Activated CD4-positive, alpha-beta T cell treated with anti-CD3 and anti-CD28 coated beads, Interleukin-2, Interleukin-6, amounts not matched to agents 100 ng/mL and 50 ng/mL, durations not matched to agents 16 hours and 8 hours (primary cell): Measurements from ENCODE around the gene KCNH6.

Source experiments
- DNase-seq: peaks from one replicate; pipeline ENCODE4 v3.0.0-alpha.2; 2020

The KCNH6 gene

GRCh38 chr17:63534078-63534570 lies 11.0 kb downstream of the KCNH6 start:
- no peak for DNase-seq

- no peak for DNase-seq
Measured at GRCh38 chr17:63534816-63535455, 11.8 kb downstream of the KCNH6 start.

DNA sequence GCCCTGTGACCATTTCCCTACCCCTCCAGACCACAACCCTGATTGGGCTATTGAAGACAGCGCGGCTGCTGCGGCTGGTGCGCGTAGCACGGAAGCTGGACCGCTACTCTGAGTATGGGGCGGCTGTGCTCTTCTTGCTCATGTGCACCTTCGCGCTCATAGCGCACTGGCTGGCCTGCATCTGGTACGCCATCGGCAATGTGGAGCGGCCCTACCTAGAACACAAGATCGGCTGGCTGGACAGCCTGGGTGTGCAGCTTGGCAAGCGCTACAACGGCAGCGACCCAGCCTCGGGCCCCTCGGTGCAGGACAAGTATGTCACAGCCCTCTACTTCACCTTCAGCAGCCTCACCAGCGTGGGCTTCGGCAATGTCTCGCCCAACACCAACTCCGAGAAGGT lies 12.5 kb downstream of the KCNH6 start:
- DNase-seq = no peak

GRCh38 chr17:63537001-63537400 lies 13.8 kb downstream of the KCNH6 start:
- DNase-seq = no peak

- DNase-seq = no peak
Measured at GRCh38 chr17:63537991-63538692, 15.0 kb downstream of the KCNH6 start.

DNA sequence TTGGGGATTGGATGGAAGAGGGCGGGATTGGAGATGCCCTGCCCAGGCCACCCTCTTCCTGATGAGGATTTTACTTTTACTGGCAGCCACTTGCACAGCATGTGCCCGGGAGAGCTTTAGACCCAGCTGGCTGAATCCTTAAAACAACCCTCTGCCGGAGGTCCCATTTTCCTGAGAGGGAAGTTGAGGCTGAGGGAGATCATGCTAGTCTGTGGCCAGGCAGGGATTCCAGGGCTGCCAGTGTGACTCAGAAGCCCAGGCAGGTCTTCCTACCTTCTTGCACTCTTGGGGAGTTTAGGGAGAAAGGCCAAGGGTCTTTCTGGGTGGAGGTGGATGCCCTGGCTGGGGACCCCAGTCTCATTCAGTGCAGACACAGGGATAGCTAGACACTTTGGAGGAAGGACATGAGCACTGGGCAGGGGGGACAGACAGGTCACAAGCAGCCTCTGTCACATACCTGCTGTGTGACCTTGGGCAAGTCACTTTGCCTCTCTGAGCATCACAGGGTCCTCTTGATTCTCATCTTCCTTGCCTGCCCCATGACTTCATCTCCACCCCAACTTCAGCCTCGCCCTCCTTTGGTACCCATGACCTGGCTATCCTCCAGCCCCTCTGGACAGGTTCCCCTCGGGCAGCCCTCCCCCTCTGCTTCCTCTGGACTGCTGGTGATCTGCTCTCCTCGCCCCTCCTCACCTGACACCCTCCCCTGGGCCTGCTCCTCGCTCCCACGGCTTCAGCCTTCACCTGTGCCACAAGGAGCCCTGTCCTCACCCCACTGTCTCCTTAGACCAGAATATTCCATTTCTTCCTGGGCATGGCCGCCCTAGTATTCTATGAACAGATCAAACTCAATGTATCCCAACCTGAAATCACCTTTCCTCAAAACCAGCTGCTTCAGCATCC lies 15.8 kb downstream of the KCNH6 start:
- no peak for DNase-seq

DNA sequence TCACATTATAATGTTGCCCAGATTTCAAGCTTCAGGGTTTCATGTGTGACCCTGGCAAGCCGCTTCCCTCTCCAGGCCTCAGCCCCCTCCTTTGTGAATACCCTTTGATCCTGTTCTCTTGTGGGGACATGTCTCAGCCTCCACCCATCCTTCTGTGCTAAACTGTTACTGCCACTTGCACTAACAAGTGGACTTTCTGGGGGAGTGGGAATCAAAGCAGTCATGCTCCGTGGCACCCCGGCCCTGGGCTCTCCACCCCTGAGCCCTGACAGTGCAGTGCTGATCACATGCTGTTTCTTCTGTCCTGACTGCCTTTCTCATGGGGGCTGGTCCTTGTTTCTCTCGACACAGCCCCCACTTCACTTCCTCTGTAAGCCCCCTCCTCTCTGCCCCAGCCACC lies 17.4 kb downstream of the KCNH6 start:
- DNase-seq = no peak

DNA sequence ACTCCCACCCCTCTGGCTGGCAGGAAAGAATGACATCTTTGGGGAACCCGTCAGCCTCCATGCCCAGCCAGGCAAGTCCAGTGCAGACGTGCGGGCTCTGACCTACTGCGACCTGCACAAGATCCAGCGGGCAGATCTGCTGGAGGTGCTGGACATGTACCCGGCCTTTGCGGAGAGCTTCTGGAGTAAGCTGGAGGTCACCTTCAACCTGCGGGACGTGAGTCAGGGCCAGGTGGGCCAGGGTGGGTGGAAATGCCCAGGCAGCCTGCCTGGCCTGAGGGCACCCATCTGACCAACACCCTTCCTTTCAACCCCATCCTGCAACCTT lies 19.0 kb downstream of the KCNH6 start:
- DNase-seq = no peak

GRCh38 chr17:63542942-63543821 lies 20.0 kb downstream of the KCNH6 start:
- DNase-seq = no peak

DNA sequence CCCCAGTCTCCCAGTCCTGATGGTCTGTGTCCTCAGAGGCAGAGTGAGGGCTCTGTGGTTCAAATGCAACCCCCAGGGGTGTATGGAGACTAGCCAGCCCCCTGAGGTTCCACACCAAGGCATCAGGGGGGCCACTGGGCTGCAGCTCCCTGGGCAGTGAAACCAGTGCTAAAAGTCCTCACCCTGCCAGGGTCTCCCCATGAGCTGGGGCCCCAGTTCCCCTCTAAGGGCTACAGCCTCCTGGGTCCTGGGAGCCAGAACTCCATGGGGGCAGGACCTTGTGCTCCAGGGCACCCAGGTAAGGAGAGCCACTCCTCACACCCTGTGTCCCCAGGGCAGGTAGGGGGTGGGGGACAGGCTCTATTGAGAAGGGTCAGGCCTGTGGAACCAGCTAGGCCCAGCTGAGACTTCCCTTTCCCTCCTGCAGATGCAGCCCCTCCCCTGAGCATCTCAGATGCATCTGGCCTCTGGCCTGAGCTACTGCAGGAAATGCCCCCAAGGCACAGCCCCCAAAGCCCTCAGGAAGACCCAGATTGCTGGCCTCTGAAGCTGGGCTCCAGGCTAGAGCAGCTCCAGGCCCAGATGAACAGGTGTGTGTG lies 20.8 kb downstream of the KCNH6 start:
- DNase-seq = no peak

GRCh38 chr17:63544467-63545301 lies 21.5 kb downstream of the KCNH6 start:
- no peak for DNase-seq

DNA sequence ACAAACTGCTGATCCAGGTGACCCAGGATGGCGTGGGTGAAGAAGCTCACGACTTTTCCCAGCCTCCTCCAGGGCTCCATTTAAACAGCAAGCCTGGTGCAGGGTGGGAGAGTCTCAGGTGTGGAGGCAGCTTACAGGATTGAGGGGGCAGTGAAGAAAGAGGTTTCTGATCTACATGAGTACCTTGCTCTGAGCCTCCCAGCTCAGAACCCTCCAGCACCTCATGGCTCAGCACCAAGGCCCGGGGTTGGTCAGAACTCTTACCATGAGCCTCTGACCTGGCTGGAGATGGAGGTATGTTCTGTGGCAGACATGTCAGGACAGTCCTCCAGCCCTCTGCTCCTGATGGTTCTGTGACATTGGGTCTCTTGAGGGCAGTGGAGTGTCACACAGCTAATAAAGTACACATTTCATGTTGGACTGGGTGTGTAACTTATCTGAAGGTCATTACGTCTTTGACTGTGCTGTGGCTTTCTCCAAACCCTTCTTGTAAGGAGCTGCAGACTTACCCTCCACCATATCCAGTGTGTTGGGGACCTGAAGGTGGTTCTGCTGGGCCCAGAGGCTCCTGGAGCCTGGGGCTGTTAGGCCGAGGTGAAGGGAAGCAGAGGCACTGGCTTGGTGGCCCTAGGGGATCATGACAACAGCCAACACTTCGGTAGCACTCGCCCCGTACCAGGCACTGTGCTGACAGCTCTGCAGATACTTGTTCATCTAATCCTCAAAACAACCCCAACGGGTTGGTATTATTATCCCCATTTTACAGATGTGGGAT lies 23.3 kb downstream of the KCNH6 start:
- no peak for DNase-seq

DNA sequence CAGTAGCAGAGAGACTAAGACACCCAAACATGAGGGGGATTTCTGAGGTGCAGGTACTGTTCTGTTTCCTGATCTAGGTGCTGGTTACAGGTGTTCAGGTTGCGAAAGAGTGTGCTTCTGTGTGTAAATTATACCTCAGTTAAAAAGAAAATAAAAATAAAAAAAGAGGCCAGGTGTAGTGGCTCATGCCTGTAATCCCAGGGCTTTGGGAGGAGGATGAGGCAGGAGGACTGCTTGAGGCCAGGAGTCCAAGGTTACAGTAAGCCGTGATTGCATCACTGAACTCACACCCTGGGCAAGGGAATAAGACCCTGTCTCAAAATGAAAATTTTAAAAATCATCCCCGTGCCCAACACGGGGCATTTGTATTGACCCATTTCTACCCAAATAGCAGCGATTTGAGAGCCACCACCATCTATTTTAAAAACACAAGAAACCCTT lies 23.9 kb downstream of the KCNH6 start:
- DNase-seq = no peak

DNA sequence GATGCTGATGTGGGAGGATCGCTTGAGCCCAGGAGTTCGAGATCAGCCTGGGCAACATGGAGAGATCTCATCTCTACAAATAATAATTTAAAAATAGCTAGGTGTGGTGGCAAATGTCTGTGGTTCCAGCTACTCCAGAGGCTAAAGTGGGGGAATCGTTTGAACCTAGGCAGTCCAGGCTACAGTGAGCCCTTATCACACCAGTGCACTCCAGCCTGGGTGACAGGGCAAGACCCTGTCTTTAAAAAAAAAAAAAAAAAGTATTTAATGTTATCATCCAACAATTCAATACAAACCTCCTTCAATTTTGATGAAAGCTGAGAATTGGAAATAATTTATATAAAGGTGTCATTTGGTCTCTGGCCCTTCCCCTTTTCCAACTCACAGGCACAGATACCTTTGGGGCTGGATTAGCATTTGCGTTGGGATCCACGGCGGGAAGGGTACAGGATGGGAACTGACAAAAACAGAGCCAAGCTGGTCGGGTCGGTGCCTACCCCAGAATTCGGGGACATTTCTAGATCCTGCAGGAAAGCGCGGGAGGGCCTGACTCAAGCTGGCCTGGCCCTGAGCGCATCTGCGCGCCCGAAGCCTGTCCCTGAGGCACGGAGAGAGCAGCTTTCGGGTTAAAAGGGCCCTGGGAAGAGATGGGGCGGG lies 26.3 kb downstream of the KCNH6 start:
- DNase-seq = no peak

DNA sequence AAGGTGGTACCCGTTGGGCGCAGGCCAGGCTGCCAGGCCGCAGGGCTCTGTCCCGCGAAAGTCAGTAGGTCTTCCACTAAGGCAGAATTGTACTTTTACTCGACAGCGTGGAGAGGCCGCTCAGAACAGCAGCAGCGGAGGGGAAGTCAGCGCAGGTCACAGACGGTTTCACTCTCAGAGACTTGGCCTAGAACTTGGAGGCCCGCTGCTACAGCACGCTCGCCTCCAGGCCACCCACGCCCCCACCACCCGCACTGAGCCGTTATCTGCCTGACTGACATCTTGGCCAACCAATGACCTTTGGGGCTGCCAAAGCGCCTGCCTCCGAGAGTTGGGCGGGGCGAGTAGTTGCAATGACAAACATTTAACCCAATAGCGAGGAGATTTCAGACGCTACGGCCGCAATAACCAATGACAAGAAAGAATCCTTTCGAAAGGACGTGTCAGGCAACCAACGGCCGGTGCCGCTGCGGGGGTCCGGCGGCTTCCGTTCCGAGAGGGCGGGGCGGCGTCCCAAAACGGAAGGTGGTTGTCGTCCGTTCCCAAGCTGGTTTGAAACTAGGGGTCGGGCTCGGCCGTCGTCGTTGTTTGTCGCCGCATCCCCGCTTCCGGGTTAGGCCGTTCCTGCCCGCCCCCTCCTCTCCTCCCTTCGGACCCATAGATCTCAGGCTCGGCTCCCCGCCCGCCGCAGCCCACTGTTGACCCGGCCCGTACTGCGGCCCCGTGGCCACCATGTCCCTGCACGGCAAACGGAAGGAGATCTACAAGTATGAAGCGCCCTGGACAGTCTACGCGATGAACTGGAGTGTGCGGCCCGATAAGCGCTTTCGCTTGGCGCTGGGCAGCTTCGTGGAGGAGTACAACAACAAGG lies 27.0 kb downstream of the KCNH6 start, which contains the start of gene DCAF7:
Gene DCAF7 (plus strand): TSS at position 532 of the 871 bp plus-strand sequence. CDS start 201 bp downstream, at position 733.
- peak; percentile 100 for DNase-seq

DNA sequence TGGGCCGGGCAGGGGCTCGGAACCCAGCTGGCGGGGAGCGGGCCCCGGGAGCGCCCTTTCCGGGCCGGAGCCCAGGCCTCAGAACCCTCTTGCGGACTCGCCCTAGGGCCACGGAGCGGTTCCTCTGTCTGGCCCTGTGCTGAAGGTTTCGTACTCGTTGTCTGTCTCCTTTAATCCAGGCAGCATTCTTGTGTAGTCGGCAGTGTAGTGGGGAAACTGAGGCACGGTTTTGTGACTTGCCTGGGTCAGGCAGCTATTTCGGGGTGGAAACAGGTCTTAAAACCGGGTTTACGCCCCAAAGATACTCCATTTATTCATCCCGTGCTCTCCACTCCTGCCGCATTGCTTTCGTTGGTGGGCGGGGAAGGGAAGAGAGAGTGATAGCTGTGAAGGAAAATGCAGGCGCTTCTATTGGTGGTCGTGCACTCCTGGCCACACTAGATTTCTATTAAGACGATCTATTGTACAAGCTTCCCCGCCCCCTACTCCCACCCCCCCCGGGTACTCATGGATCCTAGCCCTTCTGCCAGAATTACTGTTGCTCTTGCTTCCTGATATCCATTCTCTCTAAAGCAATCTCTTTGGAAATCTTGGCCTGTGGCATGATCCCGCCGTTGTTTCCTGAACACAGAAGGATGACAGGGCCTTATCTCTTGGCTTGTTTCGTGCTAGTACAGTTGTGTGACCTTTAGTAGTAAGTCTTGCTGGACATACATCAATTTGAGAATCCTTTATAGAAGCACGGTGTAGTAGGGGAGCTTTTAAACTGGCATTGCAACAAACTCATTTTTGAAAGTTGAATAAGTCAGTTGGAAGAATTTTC lies 27.9 kb downstream of the KCNH6 start:
- peak; percentile 29 for DNase-seq

GRCh38 chr17:63552211-63552610 lies 29.1 kb downstream of the KCNH6 start:
- no peak for DNase-seq
